Liver (tissue), 9 donors: ENCODE data around the gene CD55. TPM values are rescaled to one million over a fixed set of nuclear protein-coding genes. Genes with fewer than 3 reads are reported as not detected.

Experiments used
- DNase-seq: peaks from one replicate; pipeline ENCODE4 v3.0.0-alpha.2; 2017; ENCODE audit warnings: low spot score
- H3K27ac ChIP-seq, 2 donors: one replicate each; pipeline ENCODE4 v1.7.0; 2013; ENCODE audit warnings: inconsistent platforms in 2 of 2, low read length in 2 of 2, control low read depth in 1 of 2, low read depth in 1 of 2, mild to moderate bottlenecking in 1 of 2
- H3K27me3 ChIP-seq, 4 donors: one replicate each; pipeline versions ENCODE4 v1.6.1 to v1.7.0; 2013; ENCODE audit warnings: low read length in 3 of 4, inconsistent platforms in 1 of 4, mild to moderate bottlenecking in 1 of 4, moderate library complexity in 1 of 4; ENCODE audit not compliant: control insufficient read depth in 4 of 4, insufficient read depth in 4 of 4
- H3K36me3 ChIP-seq, 4 donors: one replicate each; pipeline versions ENCODE4 v1.6.1 to v1.7.0; 2013; ENCODE audit warnings: low read length in 3 of 4, mild to moderate bottlenecking in 3 of 4, low read depth in 1 of 4, moderate library complexity in 1 of 4; ENCODE audit not compliant: control insufficient read depth in 4 of 4, insufficient read depth in 3 of 4
- H3K4me1 ChIP-seq, 4 donors: one replicate each; pipeline versions ENCODE4 v1.6.1 to v1.7.0; 2013; ENCODE audit warnings: low read length in 3 of 4, mild to moderate bottlenecking in 3 of 4, moderate library complexity in 1 of 4; ENCODE audit not compliant: control insufficient read depth in 4 of 4, insufficient read depth in 4 of 4
- H3K4me3 ChIP-seq, 3 donors: one replicate each; pipeline versions ENCODE4 v1.6.1 to v1.7.0; 2013; ENCODE audit warnings: low read length in 3 of 3, control low read depth in 1 of 3, low read depth in 1 of 3, mild to moderate bottlenecking in 1 of 3
- H3K9ac ChIP-seq, 2 donors: one replicate each; pipeline ENCODE4 v1.7.0; 2013; ENCODE audit warnings: low read length in 2 of 2, mild to moderate bottlenecking in 2 of 2, moderate library complexity in 2 of 2, control low read depth in 1 of 2, low read depth in 1 of 2
- H3K9me3 ChIP-seq, 4 donors: one replicate each; pipeline versions ENCODE4 v1.6.1 to v1.7.0; 2013; ENCODE audit warnings: low read length in 3 of 4; ENCODE audit not compliant: control insufficient read depth in 4 of 4
- EGR1 ChIP-seq, 2 donors: IDR thresholded peaks; 2 replicates each; pipeline ENCODE4 v1.6.1; 2016 to 2018; ENCODE audit warnings: antibody characterized with exemption in 2 of 2, low read depth in 2 of 2
- FOXA1 ChIP-seq: IDR thresholded peaks from 2 replicates; pipeline ENCODE4 v1.6.1; 2016; ENCODE audit warnings: antibody characterized with exemption
- FOXA2 ChIP-seq: IDR thresholded peaks from 2 replicates; pipeline ENCODE4 v1.6.1; 2016; ENCODE audit warnings: antibody characterized with exemption
- GABPA ChIP-seq, 2 donors: IDR thresholded peaks in 1 of 2; conservative IDR thresholded peaks in 1 of 2; 2 replicates each; pipeline ENCODE4 v1.6.1; 2016; ENCODE audit warnings: antibody characterized with exemption in 2 of 2, mild to moderate bottlenecking in 1 of 2, moderate library complexity in 1 of 2
- HNF4A ChIP-seq, 2 donors: conservative IDR thresholded peaks; 2 replicates each; pipeline ENCODE4 v1.6.1; 2016; ENCODE audit warnings: antibody characterized with exemption in 2 of 2, mild to moderate bottlenecking in 2 of 2
- HNF4G ChIP-seq: IDR thresholded peaks from 2 replicates; pipeline ENCODE4 v1.6.1; 2016; ENCODE audit warnings: antibody characterized with exemption
- JUND ChIP-seq, 2 donors: IDR thresholded peaks; 2 replicates each; pipeline ENCODE4 v1.6.1; 2016; ENCODE audit warnings: antibody characterized with exemption in 2 of 2
- NR2F2 ChIP-seq: IDR thresholded peaks from 2 replicates; pipeline ENCODE4 v1.6.1; 2016; ENCODE audit warnings: antibody characterized with exemption
- RAD21 ChIP-seq, 2 donors: IDR thresholded peaks; 2 replicates each; pipeline ENCODE4 v1.6.1; 2016; ENCODE audit warnings: antibody characterized with exemption in 2 of 2, mild to moderate bottlenecking in 2 of 2
- REST ChIP-seq: IDR thresholded peaks from 2 replicates; pipeline ENCODE4 v1.6.1; 2016; ENCODE audit warnings: antibody characterized with exemption, mild to moderate bottlenecking
- RXRA ChIP-seq, 2 donors: IDR thresholded peaks; 2 replicates each; pipeline ENCODE4 v1.6.1; 2017 to 2018; ENCODE audit warnings: antibody characterized with exemption in 2 of 2, mild to moderate bottlenecking in 1 of 2
- SP1 ChIP-seq: IDR thresholded peaks from 2 replicates; pipeline ENCODE4 v1.6.1; 2018; ENCODE audit warnings: antibody characterized with exemption, mild to moderate bottlenecking
- TAF1 ChIP-seq: conservative IDR thresholded peaks from 2 replicates; pipeline ENCODE4 v1.6.1; 2016; ENCODE audit warnings: antibody characterized with exemption, mild to moderate bottlenecking
- YY1 ChIP-seq: IDR thresholded peaks from 2 replicates; pipeline ENCODE4 v1.6.1; 2016; ENCODE audit warnings: antibody characterized with exemption, mild to moderate bottlenecking
- WGBS: extraction: QIAGEN DNeasy Blood & Tissue Kit; methylation state at CpG from one replicate; pipeline ENCODE4 v1.1.7; 2013; 5-methylcytosine and 5-hydroxymethylcytosine counted together
- polyA plus RNA-seq, 2 donors: library from polyadenylated mRNA; stranded (reverse) in 1 of 2; unstranded in 1 of 2; fragments of 200-250 nt in 1 of 2; fragments of >200 nt in 1 of 2; fragmentation: Nextera tagmentation in 1 of 2; extraction: Ambion mirVana in 1 of 2; gene quantifications; one replicate each; pipeline versions ENCODE4 v1.2.1 to v1.2.3, GENCODE V29; 2013 to 2015
- total RNA-seq, 2 donors: library from RNA; depleted of rRNA; stranded (reverse); fragments of >200 nt; gene quantifications; one replicate each; pipeline ENCODE4 v1.2.3, GENCODE V29; 2014
- TF ChIP-seq, protein P1 (sequence below): IDR thresholded peaks from 2 replicates; pipeline ENCODE4 v1.6.1; 2016; ENCODE audit warnings: antibody characterized with exemption
- TF ChIP-seq, protein P2 (sequence below): IDR thresholded peaks from 2 replicates; pipeline ENCODE4 v1.6.1; 2016; ENCODE audit warnings: antibody characterized with exemption
- TF ChIP-seq, protein P3 (sequence below): IDR thresholded peaks from 2 replicates; pipeline ENCODE4 v1.6.1; 2016; ENCODE audit warnings: antibody characterized with exemption
- TF ChIP-seq, protein P4 (sequence below): fragments of 150-350 bp; IDR thresholded peaks from 2 replicates; pipeline ENCODE4 v1.5.1; 2017; ENCODE audit warnings: improper control_type of control experiment, low read depth, low read length; ENCODE audit not compliant: missing input control
- donor health status: healthy.
- donor health status: healthy.
- donor health status: healthy.
- donor health status: healthy.
- donor health status: healthy.

CD55 gene
- total and polyA plus RNA-seq, 4 donors: 11.0 to 27.6 (median 12.6) TPM

DNA sequence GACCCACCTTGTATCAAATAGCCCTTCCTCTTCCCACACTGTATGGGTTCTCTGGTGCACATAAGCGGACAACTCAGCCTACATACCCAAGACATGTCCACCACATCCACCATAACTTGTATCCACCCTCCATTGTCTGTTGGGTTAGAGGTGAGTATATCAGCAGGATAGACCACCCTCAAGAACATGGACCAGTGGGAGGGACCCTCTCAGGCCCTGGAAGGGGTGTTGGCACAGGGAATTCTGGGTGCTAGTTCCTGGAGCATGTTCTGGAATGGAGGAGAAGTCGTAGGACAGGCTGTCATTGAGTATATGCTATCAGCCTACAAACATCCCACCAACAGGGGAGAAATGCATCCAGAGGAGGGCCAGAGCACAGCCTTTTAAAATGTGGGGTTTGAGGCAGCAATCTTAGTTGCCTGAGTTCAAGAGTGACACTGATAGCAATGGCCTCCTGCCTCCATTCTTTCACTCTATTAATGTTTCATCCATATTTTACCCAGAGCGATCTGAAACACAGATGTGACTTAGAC, 7.5 kb downstream of the CD55 start:
- H3K9me3 ChIP-seq: peaks cover 0 to 2% (median 0%) of the 10 kb centered on the region in 4 donors
- peaks cover 2 to 32% (median 12%) of the 10 kb centered on the region in 4 donors for H3K36me3 ChIP-seq
- no peaks in the 10 kb centered on the region for H3K27me3 ChIP-seq
- TF ChIP-seq HNF4G: no peak
- no peak for TF ChIP-seq NR2F2
- no peak for TF ChIP-seq RAD21 (IDR thresholded peaks at IDR 0.05)
- no peak for TF ChIP-seq EGR1 (IDR thresholded peaks at IDR 0.05; ENCODE audit: low read depth in 2 of 2)
- DNase-seq: no peak
- H3K4me1 ChIP-seq: peaks cover 0 to 4% (median 2%) of the 10 kb centered on the region in 4 donors
- no peak overlapping the region for H3K4me3 ChIP-seq
- no peak overlapping the region for H3K27ac ChIP-seq
- no peak overlapping the region for H3K9ac ChIP-seq
- 96% methylated on average over 3 of the region's 3 CpGs for WGBS

DNA sequence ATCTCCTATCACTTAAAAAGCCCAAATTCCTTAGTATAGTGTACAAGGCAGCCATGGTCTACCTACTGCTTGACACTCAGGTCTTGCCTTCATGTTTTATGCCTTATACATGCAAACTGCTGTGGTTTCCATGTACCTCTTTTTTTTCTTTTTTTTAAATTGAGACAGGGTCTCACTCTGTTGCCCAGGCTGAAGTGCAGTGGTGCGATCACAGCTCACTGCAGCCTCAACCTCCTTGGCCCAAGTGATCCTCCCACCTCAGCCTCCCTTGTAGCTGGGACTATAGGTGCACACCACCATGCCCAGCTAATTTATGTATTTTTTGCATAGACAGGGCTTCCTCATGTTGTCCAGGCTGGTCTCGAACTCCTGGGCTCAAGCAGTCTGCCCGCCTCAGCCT, 8.0 kb downstream of the CD55 start:
- Histone ChIP-seq H3K27me3 (no peaks in the 10 kb centered on the region), H3K9me3 (peaks cover 0 to 2% (median 0%) of the 10 kb centered on the region in 4 donors), H3K36me3 (peaks cover 2 to 32% (median 12%) of the 10 kb centered on the region in 4 donors), H3K4me1 (peaks cover 0 to 4% (median 2%) of the 10 kb centered on the region in 4 donors), H3K27ac (no peak overlapping the region), H3K9ac (no peak overlapping the region), H3K4me3 (no peak overlapping the region)
- no peak for DNase-seq
- no peak for TF ChIP-seq YY1
- no peak for TF ChIP-seq FOXA2
- no peak for TF ChIP-seq RXRA (IDR thresholded peaks at IDR 0.05)
- TF ChIP-seq FOXA1: no peak
- TF ChIP-seq, protein P1, sequence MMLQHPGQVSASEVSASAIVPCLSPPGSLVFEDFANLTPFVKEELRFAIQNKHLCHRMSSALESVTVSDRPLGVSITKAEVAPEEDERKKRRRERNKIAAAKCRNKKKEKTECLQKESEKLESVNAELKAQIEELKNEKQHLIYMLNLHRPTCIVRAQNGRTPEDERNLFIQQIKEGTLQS: no peak
- TF ChIP-seq JUND (IDR thresholded peaks at IDR 0.05): no peak
- TF ChIP-seq RAD21 (IDR thresholded peaks at IDR 0.05): no peak
- TF ChIP-seq HNF4G: no peak
- TF ChIP-seq SP1: no peak
- no peak for TF ChIP-seq NR2F2
- no peak for TF ChIP-seq GABPA (IDR thresholded peaks at IDR 0.05 in 1 of 2, conservative IDR thresholded peaks at IDR 0.05 in 1 of 2)
- TF ChIP-seq EGR1 (IDR thresholded peaks at IDR 0.05; ENCODE audit: low read depth in 2 of 2): no peak
- TF ChIP-seq TAF1: no peak
- TF ChIP-seq, protein P2, sequence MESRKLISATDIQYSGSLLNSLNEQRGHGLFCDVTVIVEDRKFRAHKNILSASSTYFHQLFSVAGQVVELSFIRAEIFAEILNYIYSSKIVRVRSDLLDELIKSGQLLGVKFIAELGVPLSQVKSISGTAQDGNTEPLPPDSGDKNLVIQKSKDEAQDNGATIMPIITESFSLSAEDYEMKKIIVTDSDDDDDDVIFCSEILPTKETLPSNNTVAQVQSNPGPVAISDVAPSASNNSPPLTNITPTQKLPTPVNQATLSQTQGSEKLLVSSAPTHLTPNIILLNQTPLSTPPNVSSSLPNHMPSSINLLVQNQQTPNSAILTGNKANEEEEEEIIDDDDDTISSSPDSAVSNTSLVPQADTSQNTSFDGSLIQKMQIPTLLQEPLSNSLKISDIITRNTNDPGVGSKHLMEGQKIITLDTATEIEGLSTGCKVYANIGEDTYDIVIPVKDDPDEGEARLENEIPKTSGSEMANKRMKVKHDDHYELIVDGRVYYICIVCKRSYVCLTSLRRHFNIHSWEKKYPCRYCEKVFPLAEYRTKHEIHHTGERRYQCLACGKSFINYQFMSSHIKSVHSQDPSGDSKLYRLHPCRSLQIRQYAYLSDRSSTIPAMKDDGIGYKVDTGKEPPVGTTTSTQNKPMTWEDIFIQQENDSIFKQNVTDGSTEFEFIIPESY: no peak
- no peak for TF ChIP-seq HNF4A (conservative IDR thresholded peaks at IDR 0.05)
- 96% methylated on average over 3 of the region's 3 CpGs for WGBS

GRCh38 chr1:207330011-207330710, 8.7 kb downstream of the CD55 start:
- H3K36me3 ChIP-seq: peaks cover 2 to 32% (median 12%) of the 10 kb centered on the region in 4 donors
- peaks cover 0 to 4% (median 2%) of the 10 kb centered on the region in 4 donors for H3K4me1 ChIP-seq
- no peak overlapping the region for H3K27ac ChIP-seq
- TF ChIP-seq RAD21 (IDR thresholded peaks at IDR 0.05) (no peak), HNF4A (conservative IDR thresholded peaks at IDR 0.05) (no peak), NR2F2 (no peak), EGR1 (IDR thresholded peaks at IDR 0.05; ENCODE audit: low read depth in 2 of 2) (no peak), REST (no peak), FOXA1 (no peak), HNF4G (no peak), YY1 (no peak), TAF1 (no peak)
- TF ChIP-seq, protein P3, sequence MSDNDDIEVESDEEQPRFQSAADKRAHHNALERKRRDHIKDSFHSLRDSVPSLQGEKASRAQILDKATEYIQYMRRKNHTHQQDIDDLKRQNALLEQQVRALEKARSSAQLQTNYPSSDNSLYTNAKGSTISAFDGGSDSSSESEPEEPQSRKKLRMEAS: no peak
- TF ChIP-seq, protein P4, sequence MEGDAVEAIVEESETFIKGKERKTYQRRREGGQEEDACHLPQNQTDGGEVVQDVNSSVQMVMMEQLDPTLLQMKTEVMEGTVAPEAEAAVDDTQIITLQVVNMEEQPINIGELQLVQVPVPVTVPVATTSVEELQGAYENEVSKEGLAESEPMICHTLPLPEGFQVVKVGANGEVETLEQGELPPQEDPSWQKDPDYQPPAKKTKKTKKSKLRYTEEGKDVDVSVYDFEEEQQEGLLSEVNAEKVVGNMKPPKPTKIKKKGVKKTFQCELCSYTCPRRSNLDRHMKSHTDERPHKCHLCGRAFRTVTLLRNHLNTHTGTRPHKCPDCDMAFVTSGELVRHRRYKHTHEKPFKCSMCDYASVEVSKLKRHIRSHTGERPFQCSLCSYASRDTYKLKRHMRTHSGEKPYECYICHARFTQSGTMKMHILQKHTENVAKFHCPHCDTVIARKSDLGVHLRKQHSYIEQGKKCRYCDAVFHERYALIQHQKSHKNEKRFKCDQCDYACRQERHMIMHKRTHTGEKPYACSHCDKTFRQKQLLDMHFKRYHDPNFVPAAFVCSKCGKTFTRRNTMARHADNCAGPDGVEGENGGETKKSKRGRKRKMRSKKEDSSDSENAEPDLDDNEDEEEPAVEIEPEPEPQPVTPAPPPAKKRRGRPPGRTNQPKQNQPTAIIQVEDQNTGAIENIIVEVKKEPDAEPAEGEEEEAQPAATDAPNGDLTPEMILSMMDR: no peak

More at GRCh38 chr1:207330011-207330710, 8.7 kb downstream of the CD55 start:
- H3K27me3 ChIP-seq: no peaks in the 10 kb centered on the region
- 85% methylated on average over 5 of the region's 5 CpGs for WGBS
- no peak for DNase-seq
- no peak overlapping the region for H3K4me3 ChIP-seq
- peaks cover 0 to 2% (median 0%) of the 10 kb centered on the region in 4 donors for H3K9me3 ChIP-seq
- H3K9ac ChIP-seq: no peak overlapping the region
